SJSA1 (cell line): ENCODE results near the gene SCAPER. TPM values are rescaled to one million over a fixed set of nuclear protein-coding genes. Genes with fewer than 3 reads are reported as not detected.

ENCODE experiments used
- DNase-seq, 2 experiments: peaks; one replicate each; pipeline ENCODE4 v3.0.0-alpha.2; 2015 to 2020; ENCODE audit warnings: low spot score in 2 of 2, low read depth in 1 of 2
- H3K27ac ChIP-seq: fragments of 250-450 bp; sonication (Bioruptor Pico); 2 replicates; pipeline ENCODE4 v1.5.1; 2020; ENCODE audit warnings: mild to moderate bottlenecking, moderate library complexity
- H3K27me3 ChIP-seq: fragments of 250-450 bp; sonication (Bioruptor Pico); replicated peaks from 2 replicates; pipeline ENCODE4 v1.5.1; 2020; ENCODE audit warnings: mild to moderate bottlenecking, moderate library complexity
- H3K36me3 ChIP-seq: fragments of 250-450 bp; sonication (Bioruptor Pico); 2 replicates; pipeline ENCODE4 v1.5.1; 2020; ENCODE audit warnings: mild to moderate bottlenecking
- H3K4me1 ChIP-seq: fragments of 250-450 bp; sonication (Bioruptor Pico); replicated peaks from 2 replicates; pipeline ENCODE4 v1.6.1; 2021; ENCODE audit warnings: mild to moderate bottlenecking
- H3K4me3 ChIP-seq: fragments of 250-450 bp; sonication (Bioruptor Pico); 2 replicates; pipeline ENCODE4 v1.5.1; 2020; ENCODE audit warnings: mild to moderate bottlenecking
- H3K9me3 ChIP-seq: fragments of 250-450 bp; sonication (Bioruptor Pico); replicated peaks from 2 replicates; pipeline ENCODE4 v1.5.1; 2020; ENCODE audit warnings: mild to moderate bottlenecking
- total RNA-seq: library from RNA; depleted of rRNA; stranded (reverse); fragments of >200 nt; shearing (Covaris generic); gene quantifications from 2 replicates; pipeline ENCODE4 v1.2.3, GENCODE V29; 2014

SCAPER gene
- total RNA-seq, 1 experiment from 2014 or later = 10.2 TPM

- Histone ChIP-seq H3K36me3 (no peaks in the 10 kb centered on the region), H3K9me3 (no peaks in the 10 kb centered on the region), H3K27ac (no peak overlapping the region), H3K4me3 (no peak overlapping the region), H3K27me3 (no peaks in the 10 kb centered on the region), H3K4me1 (no peaks in the 10 kb centered on the region)
- DNase-seq = no peak
Observed at GRCh38 chr15:76644646-76645045, 260.5 kb downstream of the SCAPER start.

- DNase-seq = no peak
- Histone ChIP-seq H3K4me1 (no peaks in the 10 kb centered on the region), H3K36me3 (no peaks in the 10 kb centered on the region), H3K4me3 (no peak overlapping the region), H3K9me3 (no peaks in the 10 kb centered on the region), H3K27me3 (no peaks in the 10 kb centered on the region), H3K27ac (no peak overlapping the region)
Observed at GRCh38 chr15:76642671-76643070, 262.5 kb downstream of the SCAPER start.

- H3K27ac ChIP-seq = no peak overlapping the region
Observed at GRCh38 chr15:76637166-76637565, 268.0 kb downstream of the SCAPER start.

GRCh38 chr15:76636059-76636458 is 269.1 kb downstream of the SCAPER start:
- no peak for DNase-seq
- Histone ChIP-seq H3K36me3 (no peaks in the 10 kb centered on the region), H3K4me3 (no peak overlapping the region), H3K4me1 (no peaks in the 10 kb centered on the region), H3K27me3 (no peaks in the 10 kb centered on the region), H3K27ac (no peak overlapping the region), H3K9me3 (no peaks in the 10 kb centered on the region)

More at GRCh38 chr15:76637166-76637565, 268.0 kb downstream of the SCAPER start:
- Histone ChIP-seq H3K4me1 (no peaks in the 10 kb centered on the region), H3K27me3 (no peaks in the 10 kb centered on the region), H3K36me3 (no peaks in the 10 kb centered on the region), H3K4me3 (no peak overlapping the region), H3K9me3 (no peaks in the 10 kb centered on the region)
- DNase-seq = no peak

- Histone ChIP-seq H3K4me1 (no peaks in the 10 kb centered on the region), H3K9me3 (0 out of 2 replicates have a peak, but pooled peaks cover 2% of the 10 kb centered on the region), H3K36me3 (no peaks in the 10 kb centered on the region), H3K4me3 (no peak overlapping the region), H3K27ac (no peak overlapping the region), H3K27me3 (no peaks in the 10 kb centered on the region)
- no peak for DNase-seq
Observed at GRCh38 chr15:76626611-76627010, 278.5 kb downstream of the SCAPER start.

GRCh38 chr15:76625267-76625666 is 279.9 kb downstream of the SCAPER start:
- Histone ChIP-seq H3K27ac (no peak overlapping the region), H3K36me3 (no peaks in the 10 kb centered on the region)

GRCh38 chr15:76614725-76615124 is 290.4 kb downstream of the SCAPER start:
- no peak for DNase-seq
- H3K27me3 ChIP-seq = no peaks in the 10 kb centered on the region
- 0 out of 2 replicates have a peak, but pooled peaks cover 2% of the 10 kb centered on the region for H3K9me3 ChIP-seq
- H3K4me3 ChIP-seq = no peak overlapping the region
- no peaks in the 10 kb centered on the region for H3K36me3 ChIP-seq
- no peaks in the 10 kb centered on the region for H3K4me1 ChIP-seq
- no peak overlapping the region for H3K27ac ChIP-seq

More at GRCh38 chr15:76625267-76625666, 279.9 kb downstream of the SCAPER start:
- Histone ChIP-seq H3K27me3 (no peaks in the 10 kb centered on the region), H3K4me3 (no peak overlapping the region), H3K4me1 (no peaks in the 10 kb centered on the region), H3K9me3 (no peaks in the 10 kb centered on the region)
- DNase-seq = no peak

GRCh38 chr15:76588811-76589747 is 316.1 kb downstream of the SCAPER start:
- Histone ChIP-seq H3K27me3 (no peaks in the 10 kb centered on the region; the same call in 1 of the 2 replicates), H3K4me3 (no peak overlapping the region), H3K4me1 (no peaks in the 10 kb centered on the region), H3K9me3 (no peaks in the 10 kb centered on the region), H3K27ac (no peak overlapping the region), H3K36me3 (no peaks in the 10 kb centered on the region)
- no peak for DNase-seq

- no peak for DNase-seq
- H3K27ac ChIP-seq = no peak overlapping the region
- no peaks in the 10 kb centered on the region for H3K9me3 ChIP-seq
- H3K4me1 ChIP-seq = no peaks in the 10 kb centered on the region
- H3K4me3 ChIP-seq = no peak overlapping the region
- no peaks in the 10 kb centered on the region for H3K36me3 ChIP-seq
- H3K27me3 ChIP-seq = no peaks in the 10 kb centered on the region; the same call in 1 of the 2 replicates
Observed at GRCh38 chr15:76585576-76585897, 319.6 kb downstream of the SCAPER start.

- Histone ChIP-seq H3K4me3 (no peak overlapping the region), H3K27ac (no peak overlapping the region), H3K36me3 (no peaks in the 10 kb centered on the region), H3K9me3 (peaks cover 1% of the 10 kb centered on the region; the same call in 1 of the 2 replicates), H3K27me3 (no peaks in the 10 kb centered on the region; the same call in 1 of the 2 replicates), H3K4me1 (no peaks in the 10 kb centered on the region)
- no peak for DNase-seq
Observed at GRCh38 chr15:76584868-76585575, 320.1 kb downstream of the SCAPER start.

GRCh38 chr15:76582550-76582949 is 322.6 kb downstream of the SCAPER start:
- Histone ChIP-seq H3K4me1 (no peaks in the 10 kb centered on the region), H3K36me3 (no peaks in the 10 kb centered on the region), H3K27me3 (no peaks in the 10 kb centered on the region; the same call in 1 of the 2 replicates), H3K27ac (no peak overlapping the region), H3K4me3 (no peak overlapping the region), H3K9me3 (peaks cover 3% of the 10 kb centered on the region; the same call in 1 of the 2 replicates)
- no peak for DNase-seq

- Histone ChIP-seq H3K4me3 (no peak overlapping the region), H3K36me3 (no peaks in the 10 kb centered on the region), H3K27ac (no peak overlapping the region), H3K27me3 (no peaks in the 10 kb centered on the region), H3K9me3 (peaks cover 3% of the 10 kb centered on the region; the same call in 1 of the 2 replicates), H3K4me1 (no peaks in the 10 kb centered on the region)
- no peak for DNase-seq
Observed at GRCh38 chr15:76577879-76578512, 327.1 kb downstream of the SCAPER start.

- Histone ChIP-seq H3K4me3 (no peak overlapping the region), H3K27ac (no peak overlapping the region), H3K9me3 (peaks cover 3% of the 10 kb centered on the region; the same call in 1 of the 2 replicates), H3K36me3 (no peaks in the 10 kb centered on the region), H3K4me1 (0 out of 2 replicates have a peak, but pooled peaks cover 2% of the 10 kb centered on the region), H3K27me3 (no peaks in the 10 kb centered on the region)
- DNase-seq = no peak
Observed at GRCh38 chr15:76576523-76577279, 328.4 kb downstream of the SCAPER start.
